GM19240 (cell line): ENCODE measurements around the gene WDR5B.
A peak's percentile ranks its signal among the peaks of the same experiment; 100 is the strongest.
"Not testable (repeated sequence)": the region's sequence is repeated elsewhere in the genome, so short reads cannot be mapped to it uniquely, and the experiment has no call there.

Experiments
- DNase-seq: peaks from one replicate; pipeline ENCODE4 v3.0.0; 2011; ENCODE audit warnings: low spot score; ENCODE audit not compliant: insufficient read length

WDR5B gene

GRCh38 chr3:122415762-122416654 is at the start of gene WDR5B:
WDR5B (minus strand) TSS chr3:122416062; CDS start chr3:122415528, 534 bp downstream.
- peak; percentile 90 for DNase-seq

- DNase-seq: no peak
Observed at GRCh38 chr3:122464659-122465058, 48.8 kb upstream of the WDR5B start.

- no peak for DNase-seq
Observed at GRCh38 chr3:122462406-122462805, 46.5 kb upstream of the WDR5B start.

- no peak for DNase-seq
Observed at GRCh38 chr3:122461806-122462205, 45.9 kb upstream of the WDR5B start.

- DNase-seq: no peak
Observed at GRCh38 chr3:122458992-122459391, 43.1 kb upstream of the WDR5B start.

- DNase-seq: no peak
Observed at GRCh38 chr3:122457706-122458105, 41.8 kb upstream of the WDR5B start.

GRCh38 chr3:122456074-122456473 is 40.2 kb upstream of the WDR5B start:
- no peak for DNase-seq

GRCh38 chr3:122451371-122451770 is 35.5 kb upstream of the WDR5B start:
- DNase-seq: no peak

GRCh38 chr3:122448218-122448617 is 32.4 kb upstream of the WDR5B start:
- not testable (repeated sequence) for DNase-seq

GRCh38 chr3:122444491-122444887 is 28.6 kb upstream of the WDR5B start:
- DNase-seq: not testable (repeated sequence)

- not testable (repeated sequence) for DNase-seq
Observed at GRCh38 chr3:122443762-122444490, 28.1 kb upstream of the WDR5B start.

- DNase-seq: no peak
Observed at GRCh38 chr3:122443090-122443489, 27.2 kb upstream of the WDR5B start.

GRCh38 chr3:122435950-122436349 is 20.1 kb upstream of the WDR5B start:
- DNase-seq: no peak

- DNase-seq: no peak
Observed at GRCh38 chr3:122430371-122430770, 14.5 kb upstream of the WDR5B start.

- no peak for DNase-seq
Observed at GRCh38 chr3:122427857-122428471, 12.1 kb upstream of the WDR5B start.

- DNase-seq: no peak
Observed at GRCh38 chr3:122421836-122422235, 6.0 kb upstream of the WDR5B start.

- DNase-seq: no peak
Observed at GRCh38 chr3:122421101-122421500, 5.2 kb upstream of the WDR5B start.

- no peak for DNase-seq
Observed at GRCh38 chr3:122416966-122417365, 1.1 kb upstream of the WDR5B start.

- peak; percentile 46 for DNase-seq
Observed at GRCh38 chr3:122415104-122415744, 638 bp downstream of the WDR5B start.

GRCh38 chr3:122414391-122414790 is 1.5 kb downstream of the WDR5B start:
- DNase-seq: no peak

- no peak for DNase-seq
Observed at GRCh38 chr3:122410639-122411038, 5.2 kb downstream of the WDR5B start.

GRCh38 chr3:122410111-122410510 is 5.8 kb downstream of the WDR5B start:
- DNase-seq: no peak
